GM18951 (cell line): ENCODE data around the gene EGLN1.
A peak's percentile ranks its signal among the peaks of the same experiment; 100 is the strongest.
"Not testable (repeated sequence)": the region's sequence is repeated elsewhere in the genome, so short reads cannot be mapped to it uniquely, and the experiment has no call there.

Experiments
- POLR2A ChIP-seq: IDR thresholded peaks from 4 replicates; pipeline ENCODE4 v1.6.1; 2011; ENCODE audit warnings: mild to moderate bottlenecking; ENCODE audit not compliant: insufficient read length, insufficient read depth; ENCODE audit errors: extremely low read depth
- in situ Hi-C: fragments of 300-500 bp; cut with MboI; formaldehyde crosslinking; loops from one replicate; pipeline ENCODE4 v1.12.0; 2022; ENCODE audit warnings: low sequenced_read_pairs, mixed read lengths, inconsistent platforms; ENCODE audit not compliant: unreplicated experiment

EGLN1 gene

DNA sequence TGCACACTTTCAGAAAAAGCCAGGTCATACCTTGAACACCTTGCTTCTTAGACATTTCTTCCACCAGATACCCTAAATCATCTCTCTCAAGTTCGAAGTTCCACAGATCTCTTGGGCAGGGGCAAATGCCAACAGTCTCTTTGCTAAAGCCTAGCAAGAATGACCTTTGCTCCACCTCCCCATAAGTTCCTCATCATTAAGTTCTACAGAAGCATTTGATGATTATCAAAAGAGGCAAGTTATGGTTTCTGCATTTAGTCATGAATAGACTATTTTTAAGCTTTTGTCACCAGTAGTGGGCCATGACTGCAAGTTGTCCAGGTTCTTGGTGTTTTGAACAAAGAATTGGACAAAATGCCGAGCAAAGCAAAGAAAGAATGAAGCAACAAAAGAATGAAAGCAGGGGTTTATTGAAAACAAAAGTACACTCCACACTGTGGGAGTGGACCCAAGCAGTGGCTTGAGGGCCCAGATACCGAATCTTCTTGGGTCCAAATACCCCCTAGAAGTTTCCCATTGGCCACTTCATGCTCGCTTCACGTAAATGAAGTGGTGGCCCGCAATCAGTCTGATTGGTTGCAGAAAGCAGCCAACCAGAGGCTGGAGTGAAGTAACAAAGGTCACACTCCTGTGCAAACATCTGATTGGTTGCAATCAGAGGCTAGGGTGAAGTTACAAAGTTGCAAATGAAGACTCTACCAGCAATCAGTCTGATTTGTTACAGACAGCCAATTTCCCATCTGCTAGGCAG, 9.8 kb upstream of the EGLN1 start:
- no peak for TF ChIP-seq POLR2A
- in situ Hi-C loops, result no loop called here

GRCh38 chr1:231430678-231431352, 8.7 kb upstream of the EGLN1 start:
- in situ Hi-C loops, result not testable (repeated sequence)

- no peak for TF ChIP-seq POLR2A
- in situ Hi-C loops, result no loop called here
Measured at GRCh38 chr1:231428377-231428776, 6.3 kb upstream of the EGLN1 start.

- no peak for TF ChIP-seq POLR2A
- in situ Hi-C loops, result no loop called here
Measured at GRCh38 chr1:231424950-231425805, 3.1 kb upstream of the EGLN1 start.

GRCh38 chr1:231423648-231424047, 1.6 kb upstream of the EGLN1 start:
- in situ Hi-C loops, result no loop called here
- TF ChIP-seq POLR2A, result no peak

DNA sequence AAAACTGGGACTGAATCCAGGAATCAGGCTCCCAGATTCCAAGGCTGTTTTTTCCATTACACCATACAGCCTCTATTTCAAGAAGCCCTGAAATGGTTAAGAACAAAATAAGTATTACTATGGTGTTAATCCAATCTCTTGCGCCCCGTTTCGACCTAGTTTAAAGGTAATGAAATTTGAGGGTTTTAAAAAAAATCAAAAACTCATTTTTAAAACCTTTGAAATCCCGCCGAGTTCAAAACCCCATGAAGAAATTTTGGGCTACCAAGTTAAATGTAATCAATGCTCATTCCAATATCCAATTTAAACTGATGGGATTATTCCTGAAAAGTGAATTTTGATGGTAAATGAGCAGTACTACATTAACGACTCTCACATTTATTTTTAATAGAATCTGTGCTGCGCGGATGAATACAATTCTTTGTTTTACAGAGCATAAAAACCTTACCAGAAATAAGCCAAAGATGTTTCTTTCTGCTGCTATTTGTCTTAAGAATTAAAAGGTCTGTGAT, 767 bp upstream of the EGLN1 start:
- no peak for TF ChIP-seq POLR2A
- in situ Hi-C loops, result no loop called here

DNA sequence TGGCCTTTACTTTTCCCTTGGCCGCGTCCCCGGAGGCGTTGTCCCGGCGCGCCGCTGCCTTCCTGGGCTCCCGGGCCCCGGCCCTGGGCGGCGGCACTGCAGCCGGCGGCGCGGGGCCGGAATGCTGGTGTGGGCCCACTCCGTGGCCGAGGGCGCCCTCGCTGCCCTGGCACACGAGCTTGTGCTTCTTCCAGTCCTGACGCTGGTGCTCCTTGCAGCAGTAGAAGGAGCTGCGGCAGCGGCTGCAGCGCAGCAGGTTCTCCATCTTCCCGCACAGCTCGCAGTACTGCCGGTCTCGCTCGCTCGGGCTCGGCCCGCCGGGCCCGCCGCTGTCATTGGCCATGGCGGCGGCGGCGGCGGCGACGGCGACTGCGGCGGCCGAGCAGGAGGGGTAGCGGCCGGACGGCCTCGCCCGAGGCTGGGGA, 529 bp downstream of the EGLN1 start:
- no peak for TF ChIP-seq POLR2A
- in situ Hi-C loops, result no loop called here

DNA sequence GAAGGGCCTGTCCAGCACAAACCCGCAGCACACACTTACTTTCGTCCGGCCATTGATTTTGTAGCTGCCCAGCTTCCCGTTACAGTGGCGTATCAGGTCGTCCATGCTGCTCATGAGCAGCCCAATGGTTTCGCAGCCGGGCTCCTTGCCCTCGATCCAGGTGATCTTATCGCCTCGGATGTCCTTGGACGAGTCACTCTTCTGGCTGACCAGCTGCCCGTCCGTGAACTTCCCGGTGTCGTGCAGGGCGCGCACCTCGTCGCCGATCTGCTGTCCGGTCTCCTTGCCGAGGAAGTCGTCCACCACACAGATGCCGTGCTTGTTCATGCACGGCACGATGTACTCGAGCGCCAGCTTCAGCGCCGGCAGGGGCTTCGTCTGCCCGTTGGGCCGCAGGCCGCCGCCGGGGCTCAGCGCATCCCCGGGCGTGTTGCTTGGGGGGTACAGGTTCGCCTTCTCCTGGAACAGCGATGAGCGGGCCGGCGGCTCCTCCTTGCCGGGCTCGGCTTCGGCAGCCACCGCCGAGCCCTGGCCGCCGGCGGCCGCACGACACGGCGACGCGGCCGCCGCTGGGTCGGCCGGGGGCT, 1.0 kb downstream of the EGLN1 start:
- peak; percentile 29 for TF ChIP-seq POLR2A
- in situ Hi-C loops, result no loop called here

- TF ChIP-seq POLR2A, result no peak
- in situ Hi-C loops, result no loop called here
Measured at GRCh38 chr1:231420299-231420958, 1.7 kb downstream of the EGLN1 start.

- TF ChIP-seq POLR2A, result no peak
- in situ Hi-C loops, result no loop called here
Measured at GRCh38 chr1:231419738-231420298, 2.3 kb downstream of the EGLN1 start.

DNA sequence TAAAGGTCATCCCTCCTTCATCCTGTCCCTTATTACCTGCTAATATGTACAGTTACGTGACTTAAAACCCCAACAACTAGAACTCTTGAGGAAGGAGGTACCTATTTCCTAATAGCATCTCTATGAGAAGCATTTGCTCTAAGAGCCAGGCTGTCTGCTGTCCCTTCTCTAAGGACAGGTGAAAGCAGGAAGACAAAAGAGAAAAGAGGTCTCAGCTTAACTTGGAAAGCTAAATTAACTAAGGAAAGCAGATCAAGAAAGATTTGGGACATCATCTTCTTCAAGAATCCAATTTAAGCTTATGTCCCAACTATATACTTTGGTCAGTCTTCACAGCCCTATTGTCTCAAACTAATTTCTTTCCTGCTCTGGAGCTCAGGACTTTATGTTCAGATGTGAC, 2.9 kb downstream of the EGLN1 start:
- in situ Hi-C loops, result no loop called here
- TF ChIP-seq POLR2A, result no peak

- in situ Hi-C loops, result no loop called here
- TF ChIP-seq POLR2A, result no peak
Measured at GRCh38 chr1:231418741-231419107, 3.4 kb downstream of the EGLN1 start.
